ENCODE measurements around the gene NRG2.

The NRG2 gene

GRCh38 chr5:140054086-140054689 is 11.1 kb upstream of the NRG2 start:
- DNase-seq (ENCODE audit: insufficient read length, low spot score): no peak
- no peak for FAIRE-seq
- TF ChIP-seq POLR2A (IDR thresholded peaks at IDR 0.05; ENCODE audit: low read depth, low read length): no peak

GRCh38 chr5:140051950-140052349 is 8.9 kb upstream of the NRG2 start:
- TF ChIP-seq POLR2A (IDR thresholded peaks at IDR 0.05; ENCODE audit: low read depth, low read length): no peak
- FAIRE-seq (no peak), DNase-seq (ENCODE audit: insufficient read length, low spot score) (no peak)

- TF ChIP-seq POLR2A (IDR thresholded peaks at IDR 0.05; ENCODE audit: low read depth, low read length): no peak
- no peak for FAIRE-seq
Observed at GRCh38 chr5:140049713-140050112, 6.6 kb upstream of the NRG2 start.

GRCh38 chr5:140049205-140049604 is 6.1 kb upstream of the NRG2 start:
- FAIRE-seq (no peak), DNase-seq (ENCODE audit: insufficient read length, low spot score) (no peak)
- no peak for TF ChIP-seq POLR2A (IDR thresholded peaks at IDR 0.05; ENCODE audit: low read depth, low read length)

More at GRCh38 chr5:140049713-140050112, 6.6 kb upstream of the NRG2 start:
- no peak for DNase-seq (ENCODE audit: insufficient read length, low spot score)

GRCh38 chr5:140044041-140044440 is 942 bp upstream of the NRG2 start:
- TF ChIP-seq POLR2A (IDR thresholded peaks at IDR 0.05; ENCODE audit: low read depth, low read length): no peak
- no peak for DNase-seq (ENCODE audit: insufficient read length, low spot score)
- no peak for FAIRE-seq

GRCh38 chr5:140043508-140043872 is 391 bp upstream of the NRG2 start:
- no peak for FAIRE-seq
- peak; percentile 45 for DNase-seq (ENCODE audit: insufficient read length, low spot score)
- TF ChIP-seq POLR2A (IDR thresholded peaks at IDR 0.05; ENCODE audit: low read depth, low read length): no peak; the same call in 1 of the 2 replicates

GRCh38 chr5:140042393-140042642 is 781 bp downstream of the NRG2 start:
- no peak for TF ChIP-seq POLR2A (IDR thresholded peaks at IDR 0.05; ENCODE audit: low read depth, low read length)
- DNase-seq (ENCODE audit: insufficient read length, low spot score): no peak

GRCh38 chr5:140041492-140042392 is 1.4 kb downstream of the NRG2 start:
- DNase-seq (ENCODE audit: insufficient read length, low spot score) (peak; percentile 80), FAIRE-seq (peak; percentile 75)
- TF ChIP-seq POLR2A (IDR thresholded peaks at IDR 0.05; ENCODE audit: low read depth, low read length): peak; percentile 44; the same call in 1 of the 2 replicates

More at GRCh38 chr5:140042393-140042642, 781 bp downstream of the NRG2 start:
- FAIRE-seq: no peak

- no peak for TF ChIP-seq POLR2A (IDR thresholded peaks at IDR 0.05; ENCODE audit: low read depth, low read length)
- FAIRE-seq (peak; percentile 15), DNase-seq (ENCODE audit: insufficient read length, low spot score) (no peak)
Observed at GRCh38 chr5:140041099-140041491, 2.0 kb downstream of the NRG2 start.

GRCh38 chr5:140040358-140040757 is 2.7 kb downstream of the NRG2 start:
- FAIRE-seq: no peak
- no peak for DNase-seq (ENCODE audit: insufficient read length, low spot score)
- TF ChIP-seq POLR2A (IDR thresholded peaks at IDR 0.05; ENCODE audit: low read depth, low read length): no peak

GRCh38 chr5:140039561-140039960 is 3.5 kb downstream of the NRG2 start:
- FAIRE-seq (no peak), DNase-seq (ENCODE audit: insufficient read length, low spot score) (no peak)
- TF ChIP-seq POLR2A (IDR thresholded peaks at IDR 0.05; ENCODE audit: low read depth, low read length): no peak

GRCh38 chr5:140038373-140038957 is 4.6 kb downstream of the NRG2 start:
- FAIRE-seq (peak; percentile 70), DNase-seq (ENCODE audit: insufficient read length, low spot score) (no peak)
- no peak for TF ChIP-seq POLR2A (IDR thresholded peaks at IDR 0.05; ENCODE audit: low read depth, low read length)

GRCh38 chr5:140037012-140037411 is 6.1 kb downstream of the NRG2 start:
- no peak for TF ChIP-seq POLR2A (IDR thresholded peaks at IDR 0.05; ENCODE audit: low read depth, low read length)
- no peak for FAIRE-seq

GRCh38 chr5:140035881-140036280 is 7.2 kb downstream of the NRG2 start:
- no peak for TF ChIP-seq POLR2A (IDR thresholded peaks at IDR 0.05; ENCODE audit: low read depth, low read length)
- DNase-seq (ENCODE audit: insufficient read length, low spot score) (no peak), FAIRE-seq (no peak)

More at GRCh38 chr5:140037012-140037411, 6.1 kb downstream of the NRG2 start:
- DNase-seq (ENCODE audit: insufficient read length, low spot score): no peak

All from H54 (cell line).